Muscle layer of colon (tissue), 2 donors: ENCODE measurements around the gene NMD3.
A peak's percentile ranks its signal among the peaks of the same experiment; 100 is the strongest.
"Not testable (repeated sequence)": the region's sequence is repeated elsewhere in the genome, so short reads cannot be mapped to it uniquely, and the experiment has no call there.

ENCODE experiments used
- H3K27ac ChIP-seq: one replicate; pipeline ENCODE4 v1.7.0; 2013; ENCODE audit warnings: low read depth, mild to moderate bottlenecking, low read length, moderate library complexity
- H3K27me3 ChIP-seq, 2 donors: one replicate each; pipeline ENCODE4 v1.7.0; 2013; ENCODE audit warnings: low read length in 2 of 2, mild to moderate bottlenecking in 2 of 2; ENCODE audit not compliant: insufficient read depth in 2 of 2, control insufficient read depth in 1 of 2
- H3K36me3 ChIP-seq: one replicate; pipeline ENCODE4 v1.7.0; 2013; ENCODE audit warnings: mild to moderate bottlenecking, low read length; ENCODE audit not compliant: insufficient read depth
- H3K4me1 ChIP-seq: one replicate; pipeline ENCODE4 v1.7.0; 2013; ENCODE audit warnings: mild to moderate bottlenecking, low read length; ENCODE audit not compliant: insufficient read depth
- H3K4me3 ChIP-seq, 2 donors: one replicate each; pipeline ENCODE4 v1.7.0; 2013; ENCODE audit warnings: low read length in 2 of 2, low read depth in 1 of 2, mild to moderate bottlenecking in 1 of 2, moderate library complexity in 1 of 2
- H3K9ac ChIP-seq: one replicate; pipeline ENCODE4 v1.7.0; 2013; ENCODE audit warnings: low read length
- H3K9me3 ChIP-seq: one replicate; pipeline ENCODE4 v1.7.0; 2013; ENCODE audit warnings: mild to moderate bottlenecking, low read length
- donor health status: abdominal sarcoma.
- donor health status: Adenocarcinoma of cecum.

The NMD3 gene

DNA sequence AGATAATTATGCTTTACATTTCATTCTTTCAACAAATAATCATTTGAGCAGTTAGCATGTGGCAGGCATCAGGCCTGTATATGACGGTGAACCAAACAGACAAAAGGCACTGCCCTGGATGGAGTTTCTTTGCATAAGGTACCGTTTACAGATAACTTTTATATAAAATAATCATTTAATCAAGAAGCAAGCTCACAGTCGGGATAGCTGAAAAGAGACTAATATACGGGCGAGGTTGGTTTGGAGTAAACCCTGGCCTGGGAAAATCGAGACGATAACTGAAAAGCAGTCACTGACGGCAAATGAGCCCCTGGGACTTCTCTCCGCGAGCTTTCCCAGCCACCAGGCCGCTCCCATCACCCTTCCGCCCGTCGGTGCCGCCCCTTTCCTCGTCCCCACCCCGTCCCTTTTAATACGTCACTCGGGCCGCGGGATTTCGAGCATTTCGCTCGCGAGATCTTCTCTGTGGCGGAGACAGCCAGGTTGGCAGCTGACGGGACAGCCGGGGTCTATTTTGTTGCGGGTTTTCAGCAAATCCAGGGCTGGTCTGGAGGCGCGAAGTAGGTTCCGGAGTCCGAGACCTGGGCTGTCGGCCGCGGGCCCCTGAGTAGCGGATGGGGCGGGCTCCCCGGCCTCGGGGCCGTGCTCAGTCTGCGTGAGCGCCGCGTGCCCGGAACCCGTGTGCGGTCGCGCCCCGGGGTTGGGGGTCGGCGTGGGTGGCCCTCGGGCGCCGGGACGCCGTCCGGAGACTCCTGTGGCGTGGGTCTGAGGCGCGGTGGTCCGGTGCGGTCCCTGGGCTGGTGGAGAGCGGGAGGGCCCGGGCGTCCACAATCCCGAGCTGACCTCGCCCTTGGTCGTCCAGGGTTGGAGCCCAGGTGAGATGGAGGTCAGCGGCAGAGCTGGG is at the start of gene NMD3:
Gene NMD3 (plus strand): TSS at position 462 of the 904 bp plus-strand sequence. CDS start 703 bp downstream, outside the sequence.
- Histone ChIP-seq H3K9me3 (no peaks in the 10 kb centered on the region), H3K36me3 (no peaks in the 10 kb centered on the region), H3K9ac (peak within 1 kb of the TSS; percentile 74), H3K27me3 (no peaks in the 10 kb centered on the region), H3K4me1 (peaks cover 21% of the 10 kb centered on the region), H3K4me3 (peak within 1 kb of the TSS; percentile 85 to 90), H3K27ac (peak within 1 kb of the TSS; percentile 79)

DNA sequence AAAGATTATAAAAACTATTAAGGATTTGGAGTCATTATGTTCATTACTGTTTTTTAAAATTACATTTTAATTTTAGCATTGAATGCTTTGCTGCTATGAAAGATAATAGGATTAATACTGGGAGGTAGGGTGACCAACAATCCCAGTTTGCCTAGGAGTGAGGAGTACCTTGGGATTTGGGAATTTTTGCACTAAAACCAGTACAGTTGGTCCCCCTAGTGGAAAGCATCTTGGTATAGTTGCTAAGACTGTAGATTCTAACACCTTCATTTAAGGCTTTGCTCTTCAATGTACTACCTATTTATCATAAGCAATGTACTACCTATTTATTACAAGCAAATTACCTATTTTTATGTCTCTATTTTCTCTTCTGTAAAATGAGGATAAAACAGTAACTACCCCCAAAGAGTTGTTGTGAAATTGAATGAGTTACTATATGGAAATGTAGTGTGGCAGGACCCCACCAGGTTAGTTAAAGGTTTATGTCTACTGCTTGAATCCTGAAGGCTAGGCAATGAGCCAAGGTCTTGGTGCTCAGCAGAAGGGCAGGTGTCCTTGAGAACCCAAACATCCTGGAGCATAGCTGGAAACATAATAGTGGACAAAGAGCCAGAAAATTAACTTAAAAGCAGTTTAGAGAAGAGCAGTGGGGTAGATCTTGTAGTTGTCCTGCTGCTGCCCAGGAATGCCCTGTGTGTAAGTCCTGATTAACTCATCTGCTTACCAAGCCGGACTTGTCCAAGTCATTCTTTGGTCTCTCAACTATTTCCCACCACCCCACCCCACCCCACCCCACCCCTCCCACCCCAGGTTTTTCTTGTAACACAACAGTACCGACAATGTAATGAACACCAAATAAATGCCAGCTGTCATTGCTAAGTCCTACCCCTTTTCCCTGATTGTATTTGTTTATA is 49.2 kb upstream of the NMD3 start:
- Histone ChIP-seq H3K9me3 (no peaks in the 10 kb centered on the region), H3K9ac (no peak overlapping the region), H3K27ac (no peak overlapping the region), H3K4me3 (no peak overlapping the region), H3K36me3 (no peaks in the 10 kb centered on the region), H3K27me3 (no peaks in the 10 kb centered on the region), H3K4me1 (no peaks in the 10 kb centered on the region)

DNA sequence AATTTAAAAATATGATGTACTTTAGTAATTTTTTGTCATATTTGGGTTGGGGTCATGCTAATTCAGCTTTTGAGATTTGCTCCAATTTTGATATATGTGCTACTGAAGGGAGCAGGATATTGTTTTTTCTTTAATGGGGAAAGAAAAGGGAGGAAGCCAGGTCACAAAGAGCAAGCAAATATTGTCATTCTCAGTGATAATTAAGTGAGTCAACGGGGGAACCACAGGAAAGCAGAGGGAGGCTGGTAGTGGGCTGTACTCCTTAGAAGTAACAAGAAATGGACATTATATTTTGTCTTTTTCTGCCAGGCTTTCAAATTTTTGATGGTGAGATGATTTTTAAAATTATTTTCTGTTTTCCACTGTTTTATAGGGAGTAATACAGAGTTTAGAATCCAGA is 45.6 kb upstream of the NMD3 start:
- Histone ChIP-seq H3K4me3 (no peak overlapping the region), H3K27me3 (no peaks in the 10 kb centered on the region), H3K27ac (no peak overlapping the region), H3K36me3 (no peaks in the 10 kb centered on the region), H3K4me1 (no peaks in the 10 kb centered on the region), H3K9ac (no peak overlapping the region), H3K9me3 (no peaks in the 10 kb centered on the region)

DNA sequence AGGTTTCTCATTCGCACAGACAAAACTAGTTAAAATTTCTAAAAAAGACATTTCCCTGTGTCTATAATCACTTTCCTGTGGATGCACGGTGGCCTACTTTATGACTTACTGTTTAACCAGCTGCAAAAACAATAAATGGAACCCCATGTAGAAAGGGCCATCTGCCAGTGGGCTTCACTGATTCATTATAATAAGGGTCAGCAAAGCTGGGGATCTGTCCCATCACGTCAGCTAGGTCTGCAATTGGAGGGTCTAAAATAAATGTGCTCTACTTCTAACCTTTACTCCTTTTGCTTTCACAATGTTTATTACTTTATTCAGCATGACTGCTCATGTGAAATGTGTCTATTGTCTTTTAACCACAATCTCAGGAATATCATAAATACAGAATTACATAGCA is 43.1 kb upstream of the NMD3 start:
- Histone ChIP-seq H3K27ac (no peak overlapping the region), H3K4me3 (no peak overlapping the region), H3K4me1 (no peaks in the 10 kb centered on the region), H3K9ac (no peak overlapping the region), H3K27me3 (no peaks in the 10 kb centered on the region), H3K9me3 (no peaks in the 10 kb centered on the region), H3K36me3 (no peaks in the 10 kb centered on the region)

DNA sequence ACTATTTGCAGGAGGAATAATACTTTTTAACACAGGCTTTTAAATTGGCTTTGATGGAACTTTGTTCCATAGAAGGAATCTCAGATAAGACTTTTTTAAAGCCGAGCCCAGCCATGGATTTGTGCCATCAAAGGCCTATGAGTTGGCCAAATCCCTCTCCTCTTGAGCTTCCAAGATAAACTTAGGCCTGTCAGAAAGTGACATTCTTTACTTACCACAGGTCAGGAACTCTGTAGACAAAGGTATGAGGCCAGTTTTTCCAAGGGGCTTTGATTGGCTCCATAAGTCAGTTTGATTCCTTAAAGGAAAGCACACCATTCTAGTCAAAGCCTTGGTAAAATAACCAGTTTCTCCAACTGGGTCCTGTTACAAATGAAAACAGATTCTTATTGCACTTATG is 39.7 kb upstream of the NMD3 start:
- not testable (repeated sequence) for H3K36me3 ChIP-seq, H3K9me3 ChIP-seq, H3K27me3 ChIP-seq, H3K4me3 ChIP-seq, H3K4me1 ChIP-seq, H3K9ac ChIP-seq, H3K27ac ChIP-seq

DNA sequence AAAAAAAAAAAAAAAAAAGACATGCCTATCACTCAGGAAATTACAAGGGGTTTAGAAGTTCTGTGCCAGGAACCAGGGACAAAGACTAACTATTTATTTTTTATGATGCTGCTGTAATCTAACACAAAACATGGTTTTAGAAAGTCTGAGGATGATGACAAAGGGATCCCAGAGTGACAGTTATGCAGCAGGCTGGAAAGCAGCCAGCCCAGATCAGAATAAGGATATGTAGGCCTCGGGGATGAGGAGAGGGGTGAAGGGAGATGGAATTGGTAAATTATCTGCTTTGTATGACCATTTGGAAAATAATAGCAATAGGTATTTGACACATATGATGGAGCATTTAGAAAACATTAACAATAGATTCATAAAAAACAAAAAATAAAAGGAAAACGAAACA is 34.1 kb upstream of the NMD3 start:
- H3K27me3 ChIP-seq: no peaks in the 10 kb centered on the region
- H3K36me3 ChIP-seq: no peaks in the 10 kb centered on the region
- no peak overlapping the region for H3K9ac ChIP-seq
- no peaks in the 10 kb centered on the region for H3K9me3 ChIP-seq
- H3K4me1 ChIP-seq: no peaks in the 10 kb centered on the region
- H3K4me3 ChIP-seq: no peak overlapping the region
- no peak overlapping the region for H3K27ac ChIP-seq

DNA sequence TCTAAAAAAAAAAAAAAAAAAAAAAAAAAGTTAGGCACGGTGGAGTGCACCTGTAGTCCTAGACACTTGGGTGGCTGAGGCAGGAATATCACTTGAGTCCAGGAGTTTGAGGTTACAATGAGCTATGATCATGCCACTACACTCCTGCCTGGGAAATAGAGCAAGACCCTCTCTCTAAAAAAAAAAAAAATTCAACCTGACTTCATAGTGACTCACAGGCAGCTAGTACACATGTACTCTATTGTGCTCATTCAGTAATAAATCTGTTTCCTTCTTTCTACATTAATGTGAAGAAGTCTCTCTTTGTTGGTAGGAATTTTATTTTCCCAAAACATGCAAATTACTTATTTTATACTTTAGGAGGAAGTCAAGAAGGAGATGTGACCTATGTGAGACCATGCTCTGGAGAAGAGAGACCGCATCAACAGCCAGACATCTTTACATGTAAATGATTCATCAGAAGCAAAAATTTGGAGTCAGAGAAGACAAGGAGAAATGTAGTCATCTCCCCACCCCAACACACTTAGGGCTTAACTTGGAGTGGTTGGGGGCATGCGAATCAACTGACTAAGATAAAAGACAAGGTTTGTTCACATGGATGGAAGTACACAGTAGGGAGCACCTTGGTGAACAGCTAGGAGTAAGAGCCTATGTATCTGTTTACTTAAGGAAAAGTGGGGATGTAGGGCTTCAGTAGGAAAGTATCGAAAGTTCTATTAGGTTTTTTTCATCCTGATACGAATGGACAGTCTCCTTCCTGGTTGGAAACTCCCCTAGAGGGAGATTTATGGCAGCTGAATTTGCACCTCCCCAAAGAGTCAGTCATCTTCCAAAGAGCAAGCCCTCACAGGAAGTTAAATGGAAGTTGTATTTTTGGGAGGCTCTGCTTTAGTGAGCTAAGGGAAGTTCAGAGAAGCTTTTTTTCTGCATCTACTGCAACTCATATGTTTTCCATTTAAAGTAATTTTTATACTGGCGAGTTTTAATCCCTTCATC is 23.0 kb upstream of the NMD3 start:
- no peaks in the 10 kb centered on the region for H3K27me3 ChIP-seq
- no peaks in the 10 kb centered on the region for H3K4me1 ChIP-seq
- H3K36me3 ChIP-seq: no peaks in the 10 kb centered on the region
- no peak overlapping the region for H3K9ac ChIP-seq
- no peak overlapping the region for H3K27ac ChIP-seq
- no peak overlapping the region for H3K4me3 ChIP-seq
- no peaks in the 10 kb centered on the region for H3K9me3 ChIP-seq

DNA sequence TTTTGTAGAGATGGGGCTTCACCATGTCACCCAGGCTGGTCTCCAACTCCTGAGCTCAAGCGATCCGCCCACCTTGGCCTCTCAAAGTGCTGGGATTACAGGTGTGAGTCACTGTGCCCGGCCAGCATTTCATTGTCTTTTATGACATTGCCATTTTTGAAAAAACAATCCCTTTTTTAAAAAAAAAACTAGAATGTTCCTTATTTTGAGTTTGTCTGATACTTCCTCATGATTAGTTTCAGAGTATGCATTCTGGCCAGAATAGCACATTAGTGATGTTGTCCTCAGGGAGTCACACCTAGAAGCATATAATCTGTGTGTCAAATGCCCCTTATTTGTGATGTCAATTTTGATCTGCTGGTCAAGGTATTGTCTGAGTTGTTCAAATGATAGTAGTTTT is 21.2 kb upstream of the NMD3 start:
- H3K27ac ChIP-seq: no peak overlapping the region

DNA sequence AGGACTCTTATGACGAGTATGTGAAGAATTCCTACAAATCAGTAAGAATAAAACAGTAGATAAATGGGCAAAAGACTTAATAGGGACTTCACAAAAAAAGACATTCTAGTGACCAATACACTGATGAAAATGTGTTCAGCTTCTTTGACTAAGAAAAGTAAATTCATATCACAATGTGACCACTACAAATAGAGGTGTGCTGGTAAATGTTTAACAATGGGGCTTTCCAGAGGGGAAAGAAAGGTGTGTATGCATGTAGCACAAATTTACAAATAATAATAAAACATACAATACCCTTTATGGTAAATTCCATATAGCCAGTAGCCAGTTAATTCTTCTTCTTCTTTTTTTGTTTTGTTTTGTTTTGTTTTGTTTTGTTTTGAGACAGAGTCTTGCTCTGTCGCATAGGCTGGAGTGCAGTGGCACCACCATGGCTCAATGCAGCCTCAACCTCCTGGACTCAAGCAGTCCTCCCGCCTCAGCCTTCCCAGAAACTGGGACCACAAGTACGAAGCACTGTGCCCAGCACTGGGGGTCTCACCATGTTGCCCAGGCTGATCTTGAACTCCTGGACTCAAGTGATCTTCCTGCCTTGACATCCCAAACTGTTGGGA is 17.5 kb upstream of the NMD3 start:
- no peak overlapping the region for H3K9ac ChIP-seq
- H3K27me3 ChIP-seq: no peaks in the 10 kb centered on the region
- no peaks in the 10 kb centered on the region for H3K36me3 ChIP-seq
- H3K9me3 ChIP-seq: no peaks in the 10 kb centered on the region
- H3K4me1 ChIP-seq: no peaks in the 10 kb centered on the region
- no peak overlapping the region for H3K27ac ChIP-seq
- no peak overlapping the region for H3K4me3 ChIP-seq

More for the DNA sequence above, 21.2 kb upstream of the NMD3 start:
- no peaks in the 10 kb centered on the region for H3K4me1 ChIP-seq
- H3K27me3 ChIP-seq: no peaks in the 10 kb centered on the region
- H3K4me3 ChIP-seq: no peak overlapping the region
- no peaks in the 10 kb centered on the region for H3K36me3 ChIP-seq
- H3K9me3 ChIP-seq: no peaks in the 10 kb centered on the region
- no peak overlapping the region for H3K9ac ChIP-seq

DNA sequence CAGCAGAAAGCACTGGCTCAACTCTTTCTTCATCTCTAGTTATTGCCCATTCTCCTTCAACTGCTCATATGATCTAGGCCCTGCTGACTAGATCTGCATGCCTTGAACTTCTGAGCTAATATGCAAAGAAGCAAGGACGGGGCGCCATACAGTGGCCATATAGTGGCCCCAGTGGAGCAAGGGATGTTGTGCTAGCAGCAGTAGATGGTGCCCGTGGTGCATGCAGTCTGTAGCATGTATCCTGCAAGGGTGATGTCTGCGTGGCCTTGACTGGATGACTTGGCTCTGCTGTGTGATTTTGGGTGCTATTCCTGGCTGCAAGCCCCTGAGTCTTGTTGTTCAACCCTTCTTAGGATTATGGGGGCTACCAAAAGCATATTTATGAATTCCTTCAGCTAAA is 12.2 kb upstream of the NMD3 start:
- H3K36me3 ChIP-seq: no peaks in the 10 kb centered on the region
- H3K9ac ChIP-seq: no peak overlapping the region
- H3K27ac ChIP-seq: no peak overlapping the region
- H3K9me3 ChIP-seq: no peaks in the 10 kb centered on the region
- H3K4me1 ChIP-seq: no peaks in the 10 kb centered on the region
- no peak overlapping the region for H3K4me3 ChIP-seq
- H3K27me3 ChIP-seq: no peaks in the 10 kb centered on the region
